Measurements from ENCODE around the gene CAPSL. TPM values are rescaled to one million over a fixed set of nuclear protein-coding genes. Genes with fewer than 3 reads are reported as not detected.

CAPSL gene
- not detected in 2 replicates for total RNA-seq

DNA sequence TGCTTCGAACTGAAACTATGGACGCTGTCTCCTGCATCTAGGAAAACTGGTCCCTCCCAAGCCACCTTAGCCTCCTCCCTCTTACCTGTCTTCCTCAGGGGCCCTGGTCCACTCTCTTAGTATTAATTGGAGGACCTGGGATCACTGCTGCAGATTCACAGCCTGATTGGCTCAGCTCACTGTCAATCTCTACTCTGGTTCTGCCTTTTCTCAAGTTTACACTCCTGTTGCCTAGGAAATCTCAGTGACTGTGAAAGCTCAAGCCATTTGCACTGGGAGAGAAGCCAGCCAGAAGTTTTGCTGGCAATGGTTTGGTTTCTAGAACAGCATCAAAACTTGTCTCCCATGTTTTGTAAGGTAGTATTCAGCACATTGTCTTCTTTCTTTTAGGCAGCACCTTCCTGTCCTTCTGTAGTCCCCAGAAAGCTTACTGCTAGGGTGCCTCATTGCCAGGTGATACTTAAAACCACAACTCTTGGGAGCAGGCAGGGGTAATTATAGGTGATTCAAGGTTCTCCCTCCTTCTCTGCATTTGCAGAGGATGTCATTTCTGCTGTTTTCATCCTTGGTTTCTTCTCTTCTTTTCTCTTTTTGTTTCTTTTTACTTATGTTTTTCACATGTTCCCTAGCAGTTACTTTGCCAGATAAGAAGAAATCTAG is at the start of gene CAPSL:
Gene CAPSL, minus strand, starts transcription at position 55 of the 660 bp plus-strand sequence. CDS start 17,502 bp downstream, outside the sequence.

DNA sequence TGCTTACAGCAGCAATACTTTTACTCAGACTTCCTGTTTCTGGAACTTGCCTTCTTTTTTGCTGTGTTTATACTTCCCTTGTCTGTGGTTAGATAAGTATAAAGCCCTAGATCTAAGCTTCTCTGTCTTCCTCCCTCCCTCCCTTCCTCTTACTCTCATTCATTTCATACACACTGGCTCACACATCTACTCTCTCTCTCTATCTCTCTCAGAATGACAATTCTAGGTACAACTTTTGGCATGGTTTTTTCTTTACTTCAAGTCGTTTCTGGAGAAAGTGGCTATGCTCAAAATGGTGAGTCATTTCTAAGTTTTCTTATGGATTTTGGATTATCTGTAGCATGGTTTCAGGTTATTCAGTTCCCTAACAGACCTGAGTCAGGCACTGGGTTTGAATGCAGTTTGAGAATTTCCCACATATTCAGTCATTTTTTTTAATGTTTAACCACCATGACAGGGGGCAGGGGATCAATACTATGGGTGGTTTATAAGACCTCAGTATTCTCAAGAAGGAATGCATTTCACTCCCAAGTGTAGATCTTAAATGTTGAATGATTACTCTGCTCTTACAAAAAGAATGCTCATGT is 81.6 kb downstream of the CAPSL start, which contains the start of gene IL7R:
Gene IL7R, plus strand, starts transcription at position 127 of the 587 bp plus-strand sequence. Its CDS starts 87 bp downstream, at position 214.

Other genes with a start within 250 kb of the CAPSL start
- gene IL7R, start 81.7 kb downstream of the CAPSL start, total RNA-seq = 4.9 and 20.7 TPM in 2 replicates
- gene UGT3A1, start 52.8 kb upstream of the CAPSL start, total RNA-seq = not detected in 2 replicates
- not detected in 2 replicates for gene UGT3A2, start 128.3 kb upstream of the CAPSL start, total RNA-seq
- 15.1 and 16.4 TPM in 2 replicates for gene LMBRD2, start 213.3 kb upstream of the CAPSL start, total RNA-seq
- 20.9 and 34.8 TPM in 2 replicates for gene SKP2, start 213.5 kb upstream of the CAPSL start, total RNA-seq

Data from uterine smooth muscle cell (primary cell).